Liver (tissue), 3 donors: Measurements from ENCODE around the gene FLG2.
"Not testable (repeated sequence)": the region's sequence is repeated elsewhere in the genome, so short reads cannot be mapped to it uniquely, and the experiment has no call there.

Experiments
- EGR1 ChIP-seq, 2 donors: IDR thresholded peaks; 2 replicates each; pipeline ENCODE4 v1.6.1; 2016 to 2018; ENCODE audit warnings: antibody characterized with exemption in 2 of 2, low read depth in 2 of 2
- JUND ChIP-seq, 2 donors: IDR thresholded peaks; 2 replicates each; pipeline ENCODE4 v1.6.1; 2016; ENCODE audit warnings: antibody characterized with exemption in 2 of 2
- RXRA ChIP-seq, 2 donors: IDR thresholded peaks; 2 replicates each; pipeline ENCODE4 v1.6.1; 2017 to 2018; ENCODE audit warnings: antibody characterized with exemption in 2 of 2, mild to moderate bottlenecking in 1 of 2
- TAF1 ChIP-seq: conservative IDR thresholded peaks from 2 replicates; pipeline ENCODE4 v1.6.1; 2016; ENCODE audit warnings: antibody characterized with exemption, mild to moderate bottlenecking
- YY1 ChIP-seq: IDR thresholded peaks from 2 replicates; pipeline ENCODE4 v1.6.1; 2016; ENCODE audit warnings: antibody characterized with exemption, mild to moderate bottlenecking
- TF ChIP-seq, protein P1 (sequence below): IDR thresholded peaks from 2 replicates; pipeline ENCODE4 v1.6.1; 2016; ENCODE audit warnings: antibody characterized with exemption
- TF ChIP-seq, protein P2 (sequence below): fragments of 150-350 bp; IDR thresholded peaks from 2 replicates; pipeline ENCODE4 v1.5.1; 2017; ENCODE audit warnings: improper control_type of control experiment, low read depth, low read length; ENCODE audit not compliant: missing input control
- TF ChIP-seq, protein P3 (sequence below): IDR thresholded peaks from 2 replicates; pipeline ENCODE4 v1.6.1; 2016; ENCODE audit warnings: antibody characterized with exemption
- TF ChIP-seq, protein P4 (sequence below): IDR thresholded peaks from 2 replicates; pipeline ENCODE4 v1.6.1; 2016; ENCODE audit warnings: antibody characterized with exemption, mild to moderate bottlenecking
- donor health status: healthy.
- donor health status: healthy.

DNA sequence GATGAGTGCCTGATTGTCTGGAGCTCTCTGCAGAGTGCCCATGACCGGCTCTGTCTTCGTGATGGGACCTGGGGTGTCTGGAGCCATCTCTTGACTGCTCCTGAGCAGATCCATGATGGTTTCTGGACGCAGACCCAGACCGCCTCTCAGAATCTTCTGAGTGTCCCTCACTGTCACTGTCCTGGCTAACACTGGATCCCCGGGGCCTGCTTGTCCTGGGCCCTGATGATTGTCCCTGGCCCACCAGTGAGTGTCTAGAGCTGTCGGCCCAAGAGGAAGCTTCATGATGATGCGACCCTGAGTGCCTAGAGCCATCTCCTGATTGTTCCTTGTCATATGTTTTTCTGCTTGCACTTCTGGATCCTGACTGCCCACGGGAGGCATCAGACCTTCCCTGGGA lies 51.8 kb downstream of the FLG2 start:
- TF ChIP-seq, protein P1, sequence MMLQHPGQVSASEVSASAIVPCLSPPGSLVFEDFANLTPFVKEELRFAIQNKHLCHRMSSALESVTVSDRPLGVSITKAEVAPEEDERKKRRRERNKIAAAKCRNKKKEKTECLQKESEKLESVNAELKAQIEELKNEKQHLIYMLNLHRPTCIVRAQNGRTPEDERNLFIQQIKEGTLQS: not testable (repeated sequence)
- not testable (repeated sequence) for TF ChIP-seq JUND (IDR thresholded peaks at IDR 0.05); TAF1; RXRA (IDR thresholded peaks at IDR 0.05); YY1; EGR1 (IDR thresholded peaks at IDR 0.05; ENCODE audit: low read depth in 2 of 2)
- TF ChIP-seq, protein P2, sequence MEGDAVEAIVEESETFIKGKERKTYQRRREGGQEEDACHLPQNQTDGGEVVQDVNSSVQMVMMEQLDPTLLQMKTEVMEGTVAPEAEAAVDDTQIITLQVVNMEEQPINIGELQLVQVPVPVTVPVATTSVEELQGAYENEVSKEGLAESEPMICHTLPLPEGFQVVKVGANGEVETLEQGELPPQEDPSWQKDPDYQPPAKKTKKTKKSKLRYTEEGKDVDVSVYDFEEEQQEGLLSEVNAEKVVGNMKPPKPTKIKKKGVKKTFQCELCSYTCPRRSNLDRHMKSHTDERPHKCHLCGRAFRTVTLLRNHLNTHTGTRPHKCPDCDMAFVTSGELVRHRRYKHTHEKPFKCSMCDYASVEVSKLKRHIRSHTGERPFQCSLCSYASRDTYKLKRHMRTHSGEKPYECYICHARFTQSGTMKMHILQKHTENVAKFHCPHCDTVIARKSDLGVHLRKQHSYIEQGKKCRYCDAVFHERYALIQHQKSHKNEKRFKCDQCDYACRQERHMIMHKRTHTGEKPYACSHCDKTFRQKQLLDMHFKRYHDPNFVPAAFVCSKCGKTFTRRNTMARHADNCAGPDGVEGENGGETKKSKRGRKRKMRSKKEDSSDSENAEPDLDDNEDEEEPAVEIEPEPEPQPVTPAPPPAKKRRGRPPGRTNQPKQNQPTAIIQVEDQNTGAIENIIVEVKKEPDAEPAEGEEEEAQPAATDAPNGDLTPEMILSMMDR: not testable (repeated sequence)
- TF ChIP-seq, protein P3, sequence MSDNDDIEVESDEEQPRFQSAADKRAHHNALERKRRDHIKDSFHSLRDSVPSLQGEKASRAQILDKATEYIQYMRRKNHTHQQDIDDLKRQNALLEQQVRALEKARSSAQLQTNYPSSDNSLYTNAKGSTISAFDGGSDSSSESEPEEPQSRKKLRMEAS: not testable (repeated sequence)
- TF ChIP-seq, protein P4, sequence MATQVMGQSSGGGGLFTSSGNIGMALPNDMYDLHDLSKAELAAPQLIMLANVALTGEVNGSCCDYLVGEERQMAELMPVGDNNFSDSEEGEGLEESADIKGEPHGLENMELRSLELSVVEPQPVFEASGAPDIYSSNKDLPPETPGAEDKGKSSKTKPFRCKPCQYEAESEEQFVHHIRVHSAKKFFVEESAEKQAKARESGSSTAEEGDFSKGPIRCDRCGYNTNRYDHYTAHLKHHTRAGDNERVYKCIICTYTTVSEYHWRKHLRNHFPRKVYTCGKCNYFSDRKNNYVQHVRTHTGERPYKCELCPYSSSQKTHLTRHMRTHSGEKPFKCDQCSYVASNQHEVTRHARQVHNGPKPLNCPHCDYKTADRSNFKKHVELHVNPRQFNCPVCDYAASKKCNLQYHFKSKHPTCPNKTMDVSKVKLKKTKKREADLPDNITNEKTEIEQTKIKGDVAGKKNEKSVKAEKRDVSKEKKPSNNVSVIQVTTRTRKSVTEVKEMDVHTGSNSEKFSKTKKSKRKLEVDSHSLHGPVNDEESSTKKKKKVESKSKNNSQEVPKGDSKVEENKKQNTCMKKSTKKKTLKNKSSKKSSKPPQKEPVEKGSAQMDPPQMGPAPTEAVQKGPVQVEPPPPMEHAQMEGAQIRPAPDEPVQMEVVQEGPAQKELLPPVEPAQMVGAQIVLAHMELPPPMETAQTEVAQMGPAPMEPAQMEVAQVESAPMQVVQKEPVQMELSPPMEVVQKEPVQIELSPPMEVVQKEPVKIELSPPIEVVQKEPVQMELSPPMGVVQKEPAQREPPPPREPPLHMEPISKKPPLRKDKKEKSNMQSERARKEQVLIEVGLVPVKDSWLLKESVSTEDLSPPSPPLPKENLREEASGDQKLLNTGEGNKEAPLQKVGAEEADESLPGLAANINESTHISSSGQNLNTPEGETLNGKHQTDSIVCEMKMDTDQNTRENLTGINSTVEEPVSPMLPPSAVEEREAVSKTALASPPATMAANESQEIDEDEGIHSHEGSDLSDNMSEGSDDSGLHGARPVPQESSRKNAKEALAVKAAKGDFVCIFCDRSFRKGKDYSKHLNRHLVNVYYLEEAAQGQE: not testable (repeated sequence)
